Measurements from ENCODE around the gene MFGE8. TPM values are rescaled to one million over a fixed set of nuclear protein-coding genes. Genes with fewer than 3 reads are reported as not detected.

MFGE8 gene
- total RNA-seq, 1 experiment from 2014 or later: 32.0 TPM

GRCh38 chr15:88880944-88881740 is 32.0 kb downstream of the MFGE8 start:
- Histone ChIP-seq H2AFZ (ENCODE audit: low read length) (no peak overlapping the region), H4K20me1 (ENCODE audit: low read length) (no peaks in the 10 kb centered on the region), H3K4me2 (ENCODE audit: low read length) (no peak overlapping the region), H3K79me2 (ENCODE audit: low read length) (no peaks in the 10 kb centered on the region), H3K27me3 (ENCODE audit: low read length) (no peaks in the 10 kb centered on the region), H3F3A (ENCODE audit: low read length, unreplicated experiment) (no peaks in the 10 kb centered on the region), H3K9ac (ENCODE audit: low read length) (no peak overlapping the region), H3K4me1 (ENCODE audit: insufficient read depth, low read length) (peaks cover 3% of the 10 kb centered on the region; the same call in 1 of the 2 replicates), H3K9me3 (ENCODE audit: low read length) (no peaks in the 10 kb centered on the region), H3K4me3 (ENCODE audit: low read length) (no peak overlapping the region), H3K27ac (ENCODE audit: low read length) (no peak overlapping the region), H3K36me3 (ENCODE audit: low read depth, low read length) (no peaks in the 10 kb centered on the region), H3K9me2 (replicated peaks; ENCODE audit: low read length) (no peaks in the 10 kb centered on the region)
- no peak for TF ChIP-seq CTCF (conservative IDR thresholded peaks at IDR 0.05; ENCODE audit: low read depth, low read length)
- no peak for TF ChIP-seq EZH2 (IDR thresholded peaks at IDR 0.05; ENCODE audit: low read length, unreplicated experiment)
- TF ChIP-seq EZH2phosphoT487 (IDR thresholded peaks at IDR 0.05; ENCODE audit: borderline replicate concordance, low read length): no peak
- DNase-seq (no peak), ATAC-seq (no peak)
- CTCF ChIA-PET: interaction anchor here (0.6 kb wide), 3 partner anchors 23 to 207 kb away, joined by 4 to 8 read pairs (median 4); partner anchors contain the start of gene ABHD2
- BruUV-seq (replicated peaks): no TSS peak
- POLR2A ChIA-PET (ENCODE audit: unreplicated experiment): no interaction called here
- intact Hi-C loops (cut with micrococcal nuclease): no loop called here

GRCh38 chr15:88878720-88879184 is 34.4 kb downstream of the MFGE8 start:
- Histone ChIP-seq H3K27ac (ENCODE audit: low read length) (no peak overlapping the region), H3K9ac (ENCODE audit: low read length) (no peak overlapping the region), H3F3A (ENCODE audit: low read length, unreplicated experiment) (no peaks in the 10 kb centered on the region), H3K4me2 (ENCODE audit: low read length) (no peak overlapping the region), H3K9me3 (ENCODE audit: low read length) (no peaks in the 10 kb centered on the region), H3K27me3 (ENCODE audit: low read length) (0 out of 2 replicates have a peak, but pooled peaks cover 5% of the 10 kb centered on the region), H3K9me2 (replicated peaks; ENCODE audit: low read length) (no peaks in the 10 kb centered on the region), H3K4me1 (ENCODE audit: insufficient read depth, low read length) (peaks cover 3% of the 10 kb centered on the region; the same call in 1 of the 2 replicates), H3K36me3 (ENCODE audit: low read depth, low read length) (no peaks in the 10 kb centered on the region), H3K4me3 (ENCODE audit: low read length) (no peak overlapping the region), H3K79me2 (ENCODE audit: low read length) (no peaks in the 10 kb centered on the region), H2AFZ (ENCODE audit: low read length) (no peak overlapping the region), H4K20me1 (ENCODE audit: low read length) (no peaks in the 10 kb centered on the region)
- ChIA-PET POLR2A (ENCODE audit: unreplicated experiment) (no interaction called here), CTCF (interaction anchor here (0.6 kb wide), 1 partner anchor 388 kb away, joined by 3 read pairs; no protein-coding TSS in a partner anchor)
- ATAC-seq (peak; percentile 93), DNase-seq (peak; percentile 60)
- BruUV-seq (replicated peaks): no TSS peak
- intact Hi-C loops (cut with micrococcal nuclease): no loop called here
- TF ChIP-seq EZH2 (IDR thresholded peaks at IDR 0.05; ENCODE audit: low read length, unreplicated experiment) (no peak), CTCF (conservative IDR thresholded peaks at IDR 0.05; ENCODE audit: low read depth, low read length) (peak; percentile 82)

GRCh38 chr15:88877906-88878305 is 35.3 kb downstream of the MFGE8 start:
- Histone ChIP-seq H3K9ac (ENCODE audit: low read length) (no peak overlapping the region), H3K27me3 (ENCODE audit: low read length) (0 out of 2 replicates have a peak, but pooled peaks cover 11% of the 10 kb centered on the region), H3F3A (ENCODE audit: low read length, unreplicated experiment) (no peaks in the 10 kb centered on the region), H3K36me3 (ENCODE audit: low read depth, low read length) (no peaks in the 10 kb centered on the region), H4K20me1 (ENCODE audit: low read length) (no peaks in the 10 kb centered on the region), H3K4me3 (ENCODE audit: low read length) (no peak overlapping the region), H2AFZ (ENCODE audit: low read length) (no peak overlapping the region), H3K4me2 (ENCODE audit: low read length) (no peak overlapping the region), H3K9me3 (ENCODE audit: low read length) (no peaks in the 10 kb centered on the region), H3K79me2 (ENCODE audit: low read length) (no peaks in the 10 kb centered on the region), H3K4me1 (ENCODE audit: insufficient read depth, low read length) (peaks cover 6% of the 10 kb centered on the region; the same call in 1 of the 2 replicates), H3K9me2 (replicated peaks; ENCODE audit: low read length) (no peaks in the 10 kb centered on the region), H3K27ac (ENCODE audit: low read length) (no peak overlapping the region)
- no TSS peak for BruUV-seq (replicated peaks)
- intact Hi-C loops (cut with micrococcal nuclease): no loop called here
- no peak for TF ChIP-seq EZH2 (IDR thresholded peaks at IDR 0.05; ENCODE audit: low read length, unreplicated experiment)
- TF ChIP-seq EZH2phosphoT487 (IDR thresholded peaks at IDR 0.05; ENCODE audit: borderline replicate concordance, low read length): no peak
- no peak for TF ChIP-seq CTCF (conservative IDR thresholded peaks at IDR 0.05; ENCODE audit: low read depth, low read length)
- ChIA-PET POLR2A (ENCODE audit: unreplicated experiment) (no interaction called here), CTCF (no interaction called here)
- ATAC-seq (no peak), DNase-seq (no peak)

Measured in PC-3 (cell line).